SJCRH30 (cell line): ENCODE data around the gene MACROH2A1. TPM values are rescaled to one million over a fixed set of nuclear protein-coding genes. Genes with fewer than 3 reads are reported as not detected.
A peak's percentile ranks its signal among the peaks of the same experiment; 100 is the strongest.

ENCODE experiments used
- DNase-seq, 2 experiments: peaks; one replicate each; pipeline ENCODE4 v3.0.0-alpha.2; 2015 to 2020
- H3K27ac ChIP-seq: fragments of 250-450 bp; sonication (Bioruptor Pico); 2 replicates; pipeline ENCODE4 v1.5.1; 2020; ENCODE audit warnings: mild to moderate bottlenecking, moderate library complexity
- H3K27me3 ChIP-seq: fragments of 250-450 bp; sonication (Bioruptor Pico); 2 replicates; pipeline ENCODE4 v1.5.1; 2020; ENCODE audit warnings: mild to moderate bottlenecking, moderate library complexity
- H3K36me3 ChIP-seq: fragments of 250-450 bp; sonication (Bioruptor Pico); 2 replicates; pipeline ENCODE4 v1.5.1; 2020; ENCODE audit warnings: mild to moderate bottlenecking, moderate library complexity
- H3K4me1 ChIP-seq: fragments of 250-450 bp; sonication (Bioruptor Pico); 2 replicates; pipeline ENCODE4 v1.5.1; 2020; ENCODE audit warnings: mild to moderate bottlenecking, moderate library complexity
- H3K4me3 ChIP-seq: fragments of 250-450 bp; sonication (Bioruptor Pico); 2 replicates; pipeline ENCODE4 v1.5.1; 2020; ENCODE audit warnings: mild to moderate bottlenecking, moderate library complexity
- H3K9me3 ChIP-seq: fragments of 250-450 bp; sonication (Bioruptor Pico); replicated peaks from 2 replicates; pipeline ENCODE4 v1.5.1; 2020; ENCODE audit warnings: mild to moderate bottlenecking, moderate library complexity
- total RNA-seq: library from RNA; depleted of rRNA; stranded (reverse); fragments of >200 nt; shearing (Covaris generic); gene quantifications from 2 replicates; pipeline ENCODE4 v1.2.3, GENCODE V29; 2014; rRNA removed

MACROH2A1 gene
- total RNA-seq, 1 experiment from 2014 or later: 248 TPM

DNA sequence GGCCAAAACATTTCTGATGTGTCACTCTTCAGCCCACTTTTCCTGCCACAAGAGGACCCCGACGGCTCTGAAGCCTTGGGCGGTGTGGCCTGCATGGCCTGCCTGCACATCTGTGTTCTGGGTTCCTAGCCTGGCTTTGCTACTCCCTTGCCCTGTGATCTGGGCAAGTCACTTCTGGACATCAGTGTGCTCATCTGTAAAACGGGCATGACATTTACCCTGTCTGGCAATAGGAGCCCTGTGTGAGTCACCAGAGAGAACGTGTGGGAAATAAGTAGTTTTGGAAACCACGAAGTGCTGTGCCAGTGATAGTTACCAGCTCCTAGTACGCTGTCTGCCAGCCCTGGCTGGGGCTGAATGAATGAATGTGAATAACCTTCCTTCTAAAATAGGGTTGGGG, 90.8 kb downstream of the MACROH2A1 start:
- DNase-seq: peak in 1 of 2 experiments; percentile 51
- Histone ChIP-seq H3K27ac (peak overlapping the region; percentile 91), H3K36me3 (no peaks in the 10 kb centered on the region), H3K27me3 (no peaks in the 10 kb centered on the region), H3K4me1 (peaks cover 77% of the 10 kb centered on the region), H3K9me3 (no peaks in the 10 kb centered on the region), H3K4me3 (no peak overlapping the region)

- H3K4me1 ChIP-seq: peaks cover 85% of the 10 kb centered on the region
- H3K36me3 ChIP-seq: no peaks in the 10 kb centered on the region
- peak overlapping the region; percentile 91 for H3K27ac ChIP-seq
- no peak overlapping the region for H3K4me3 ChIP-seq
- no peaks in the 10 kb centered on the region for H3K27me3 ChIP-seq
- no peaks in the 10 kb centered on the region for H3K9me3 ChIP-seq
- peak; percentile 89 to 90 for DNase-seq
Measured at GRCh38 chr5:135307143-135307903, 91.7 kb downstream of the MACROH2A1 start.

GRCh38 chr5:135306557-135306956, 92.5 kb downstream of the MACROH2A1 start:
- no peak for DNase-seq
- H3K27me3 ChIP-seq: no peaks in the 10 kb centered on the region
- H3K9me3 ChIP-seq: no peaks in the 10 kb centered on the region
- H3K27ac ChIP-seq: peak overlapping the region; percentile 91; the same call in 1 of the 2 replicates
- H3K36me3 ChIP-seq: no peaks in the 10 kb centered on the region
- H3K4me3 ChIP-seq: no peak overlapping the region
- peaks cover 85% of the 10 kb centered on the region for H3K4me1 ChIP-seq

GRCh38 chr5:135304352-135305221, 94.4 kb downstream of the MACROH2A1 start:
- Histone ChIP-seq H3K27ac (peak overlapping the region; percentile 94), H3K36me3 (no peaks in the 10 kb centered on the region), H3K4me3 (peak overlapping the region; percentile 22), H3K27me3 (no peaks in the 10 kb centered on the region), H3K4me1 (peaks cover 66% of the 10 kb centered on the region), H3K9me3 (no peaks in the 10 kb centered on the region)
- peak; percentile 98 for DNase-seq

GRCh38 chr5:135303582-135304173, 95.4 kb downstream of the MACROH2A1 start:
- Histone ChIP-seq H3K9me3 (no peaks in the 10 kb centered on the region), H3K4me1 (peaks cover 57% of the 10 kb centered on the region), H3K4me3 (peak overlapping the region; percentile 22), H3K27me3 (no peaks in the 10 kb centered on the region), H3K27ac (peak overlapping the region; percentile 94), H3K36me3 (no peaks in the 10 kb centered on the region)
- peak; percentile 67 to 80 for DNase-seq

DNA sequence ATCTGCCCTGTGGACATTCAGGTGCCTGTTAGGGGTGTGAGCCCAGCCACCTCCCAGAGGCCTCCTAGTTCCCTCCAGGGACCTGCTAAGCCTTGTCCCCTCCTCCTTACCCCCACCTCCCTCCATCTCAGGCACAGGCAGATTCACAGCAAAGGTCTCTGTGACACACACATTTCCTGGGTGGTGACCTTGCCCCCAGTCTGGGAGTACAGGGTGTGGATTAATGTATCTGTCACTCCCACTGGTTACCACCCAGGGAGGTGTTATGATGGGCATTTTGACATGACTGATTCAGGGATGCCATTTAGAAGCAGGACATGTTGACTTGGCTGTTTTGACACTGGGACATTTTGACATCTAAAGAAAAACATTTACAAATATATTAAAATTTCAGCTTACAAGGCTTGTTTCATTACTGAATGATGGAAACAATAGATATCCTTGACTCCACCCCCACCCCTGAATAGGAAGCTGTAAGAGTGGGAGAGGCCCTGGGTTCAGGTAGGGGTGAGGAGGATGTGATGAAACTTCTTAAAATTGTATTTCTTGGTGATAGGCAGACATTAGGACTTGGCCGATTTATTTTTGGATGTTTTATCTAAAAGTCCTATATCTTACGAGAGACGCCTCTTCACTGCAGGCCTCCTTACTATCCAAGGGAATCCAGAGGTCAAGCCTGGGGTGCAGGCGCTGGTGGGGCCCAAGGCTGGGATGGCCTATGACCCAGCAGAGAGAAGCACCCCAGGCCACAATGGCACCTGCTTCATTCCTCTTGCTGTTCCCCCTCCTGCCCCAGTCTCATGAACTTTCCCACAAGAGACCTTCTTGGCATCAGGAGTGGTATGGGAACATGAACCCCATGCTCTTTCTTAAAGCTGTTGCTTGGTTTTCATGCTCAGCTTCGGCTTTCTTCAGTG, 101.9 kb downstream of the MACROH2A1 start:
- no peak overlapping the region for H3K27ac ChIP-seq
- no peaks in the 10 kb centered on the region for H3K4me1 ChIP-seq
- no peak overlapping the region for H3K4me3 ChIP-seq
- DNase-seq: no peak
- no peaks in the 10 kb centered on the region for H3K9me3 ChIP-seq
- H3K36me3 ChIP-seq: no peaks in the 10 kb centered on the region
- H3K27me3 ChIP-seq: no peaks in the 10 kb centered on the region

- no peak overlapping the region for H3K27ac ChIP-seq
- H3K4me3 ChIP-seq: no peak overlapping the region
- no peaks in the 10 kb centered on the region for H3K9me3 ChIP-seq
- H3K27me3 ChIP-seq: no peaks in the 10 kb centered on the region
- H3K36me3 ChIP-seq: no peaks in the 10 kb centered on the region
- no peak for DNase-seq
- H3K4me1 ChIP-seq: no peaks in the 10 kb centered on the region
Measured at GRCh38 chr5:135295852-135296251, 103.2 kb downstream of the MACROH2A1 start.

- Histone ChIP-seq H3K4me1 (no peaks in the 10 kb centered on the region), H3K27me3 (no peaks in the 10 kb centered on the region), H3K27ac (no peak overlapping the region), H3K4me3 (no peak overlapping the region), H3K36me3 (no peaks in the 10 kb centered on the region), H3K9me3 (no peaks in the 10 kb centered on the region)
- DNase-seq: no peak
Measured at GRCh38 chr5:135294793-135295192, 104.2 kb downstream of the MACROH2A1 start.

- no peaks in the 10 kb centered on the region for H3K27me3 ChIP-seq
- DNase-seq: no peak
- H3K27ac ChIP-seq: no peak overlapping the region
- H3K36me3 ChIP-seq: no peaks in the 10 kb centered on the region
- no peak overlapping the region for H3K4me3 ChIP-seq
- H3K9me3 ChIP-seq: peaks cover 7% of the 10 kb centered on the region; the same call in 1 of the 2 replicates
- H3K4me1 ChIP-seq: no peaks in the 10 kb centered on the region
Measured at GRCh38 chr5:135289651-135290050, 109.4 kb downstream of the MACROH2A1 start.

GRCh38 chr5:135287551-135287950, 111.5 kb downstream of the MACROH2A1 start:
- no peak for DNase-seq
- Histone ChIP-seq H3K9me3 (peaks cover 11% of the 10 kb centered on the region; the same call in 1 of the 2 replicates), H3K27me3 (no peaks in the 10 kb centered on the region), H3K27ac (no peak overlapping the region), H3K36me3 (no peaks in the 10 kb centered on the region), H3K4me1 (no peaks in the 10 kb centered on the region), H3K4me3 (no peak overlapping the region)

Other genes starting within 250 kb of the MACROH2A1 start
- not detected in 2 replicates for gene DCANP1, start 48.1 kb upstream of the MACROH2A1 start, total RNA-seq
- not detected in 2 replicates for gene TIFAB, start 53.1 kb upstream of the MACROH2A1 start, total RNA-seq
- gene NEUROG1, start 136.7 kb upstream of the MACROH2A1 start, total RNA-seq: not detected in 2 replicates
- not detected in 2 replicates for gene CXCL14, start 179.8 kb upstream of the MACROH2A1 start, total RNA-seq